A549 (cell line): Measurements from ENCODE around the gene DNAJC15. TPM values are rescaled to one million over a fixed set of nuclear protein-coding genes. Genes with fewer than 3 reads are reported as not detected.

ENCODE experiments used
- ATAC-seq, 2 experiments: fragments of 200-7000 bp in 1 of 2; fragments of >200 bp in 1 of 2; cut with Nextera tagmentation in 1 of 2; cut with Tn5 transposase in 1 of 2; 3 replicates each; pipeline versions ENCODE4 v1.8.0 to v1.9.1; 2018 to 2020; ENCODE audit warnings: mild to moderate bottlenecking in 1 of 2, moderate library complexity in 1 of 2
- CTCF ChIA-PET: fragments of 300-600 bp; sonication (Branson Sonifier 250); formaldehyde crosslinking; extraction: SDS; loops from one replicate; lab custom pipeline; 2021; ENCODE audit warnings: antibody characterized with exemption, inconsistent platforms; lab: Yijun Ruan, JAX
- POLR2A ChIA-PET: fragments of 350-600 bp; formaldehyde crosslinking; extraction: SDS; loops from one replicate; lab custom pipeline; 2021; ENCODE audit warnings: antibody characterized with exemption, inconsistent platforms; lab: Yijun Ruan, JAX
- DNase-seq, 2 experiments: peaks; one replicate each; pipeline versions ENCODE4 v3.0.0 to v3.0.0-alpha.2; 2011 to 2016; ENCODE audit warnings: low read depth in 1 of 2, low spot score in 1 of 2
- FAIRE-seq: peaks from 2 replicates; lab custom pipeline; 2011; peaks lifted over from hg19 to GRCh38; lab: Jason Lieb, UNC
- H3K27ac ChIP-seq, 2 experiments: fragments of >200 bp; sonication (Bioruptor Twin); formaldehyde crosslinking; 3 replicates each; pipeline ENCODE4 v1.5.1; 2016 to 2017
- H3K4me1 ChIP-seq: fragments of >200 bp; sonication (Bioruptor Twin); formaldehyde crosslinking; 3 replicates; pipeline ENCODE4 v1.6.1; 2016
- H3K4me2 ChIP-seq: fragments of >200 bp; sonication (Bioruptor Twin); formaldehyde crosslinking; 3 replicates; pipeline ENCODE4 v1.6.1; 2016
- H3K4me3 ChIP-seq: fragments of >200 bp; sonication (Bioruptor Twin); formaldehyde crosslinking; 3 replicates; pipeline ENCODE4 v1.5.1; 2016
- H3K9me3 ChIP-seq: fragments of >200 bp; sonication (Bioruptor Twin); formaldehyde crosslinking; 3 replicates; pipeline ENCODE4 v1.6.1; 2016
- BCL3 ChIP-seq: fragments of >200 bp; sonication (Bioruptor Twin); formaldehyde crosslinking; IDR thresholded peaks from 3 replicates; pipeline ENCODE4 v1.6.1; 2016
- CBX2 ChIP-seq: fragments of 200-600 bp; sonication (generic); IDR thresholded peaks from 2 replicates; pipeline ENCODE4 v1.6.1; 2016; ENCODE audit warnings: low read depth, mild to moderate bottlenecking, borderline replicate concordance
- CEBPB ChIP-seq, 2 experiments: fragments of >200 bp in 1 of 2; sonication (Bioruptor Twin) in 1 of 2; formaldehyde crosslinking in 1 of 2; IDR thresholded peaks; 2 replicates each; pipeline ENCODE4 v1.6.1; 2012 to 2016
- CHD4 ChIP-seq: fragments of 200-600 bp; sonication (generic); IDR thresholded peaks from 2 replicates; pipeline ENCODE4 v1.6.1; 2016; ENCODE audit warnings: antibody characterized with exemption, mild to moderate bottlenecking, borderline replicate concordance
- EP300 ChIP-seq, 2 experiments: fragments of >200 bp; sonication (Bioruptor Twin); formaldehyde crosslinking; IDR thresholded peaks; 2 replicates in 1 of 2; 3 replicates in 1 of 2; pipeline ENCODE4 v1.6.1; 2016 to 2017
- ESRRA ChIP-seq: fragments of 150-350 bp; IDR thresholded peaks from 2 replicates; pipeline ENCODE4 v1.6.1; 2014; ENCODE audit warnings: mild to moderate bottlenecking, low read length, borderline replicate concordance
- FOSL2 ChIP-seq, 2 experiments: fragments of 450-650 bp in 1 of 2; fragments of >200 bp in 1 of 2; sonication (Bioruptor Twin) in 1 of 2; formaldehyde crosslinking; IDR thresholded peaks; 2 replicates each; pipeline versions ENCODE4 v1.5.0 to v1.6.1; 2016 to 2020; ENCODE audit warnings: mild to moderate bottlenecking in 1 of 2, moderate library complexity in 1 of 2
- HDAC2 ChIP-seq: fragments of 200-600 bp; sonication (generic); IDR thresholded peaks from 2 replicates; pipeline ENCODE4 v1.6.1; 2016
- HES2 ChIP-seq: fragments of >200 bp; sonication (Bioruptor Twin); formaldehyde crosslinking; IDR thresholded peaks from 2 replicates; pipeline ENCODE4 v1.6.1; 2016
- HEYL ChIP-seq: fragments of 250-450 bp; sonication (Bioruptor Pico); IDR thresholded peaks from 2 replicates; pipeline ENCODE4 v1.8.0; 2021; ENCODE audit warnings: mild to moderate bottlenecking, moderate library complexity
- JUNB ChIP-seq: fragments of >200 bp; sonication (Bioruptor Twin); formaldehyde crosslinking; IDR thresholded peaks from 2 replicates; pipeline ENCODE4 v1.6.1; 2016
- MAX ChIP-seq: IDR thresholded peaks from 2 replicates; pipeline ENCODE4 v1.6.1; 2012
- NFE2L2 ChIP-seq: fragments of 150-350 bp; conservative IDR thresholded peaks from 2 replicates; pipeline ENCODE4 v1.6.1; 2014; ENCODE audit warnings: low read length
- NPAS2 ChIP-seq: fragments of 250-450 bp; sonication (Bioruptor Pico); IDR thresholded peaks from 2 replicates; pipeline ENCODE4 v1.8.0; 2022; ENCODE audit warnings: mild to moderate bottlenecking, moderate library complexity, borderline replicate concordance
- NR3C1 ChIP-seq: fragments of >200 bp; sonication (Bioruptor Twin); formaldehyde crosslinking; IDR thresholded peaks from 3 replicates; pipeline ENCODE4 v1.6.1; 2017
- POLR2AphosphoS2 ChIP-seq: conservative IDR thresholded peaks from 2 replicates; pipeline ENCODE4 v1.6.1; 2012; ENCODE audit warnings: low read length, improper control_type of control experiment, inconsistent platforms
- RAD21 ChIP-seq, 2 experiments: fragments of >200 bp in 1 of 2; sonication (Bioruptor Twin) in 1 of 2; formaldehyde crosslinking in 1 of 2; IDR thresholded peaks in 1 of 2; conservative IDR thresholded peaks in 1 of 2; 2 replicates in 1 of 2; 3 replicates in 1 of 2; pipeline ENCODE4 v1.6.1; 2012 to 2018; ENCODE audit warnings: inconsistent platforms in 1 of 2
- RFX5 ChIP-seq: fragments of 450-650 bp; IDR thresholded peaks from 2 replicates; pipeline ENCODE4 v1.7.1; 2014; ENCODE audit warnings: antibody characterized with exemption, mild to moderate bottlenecking, moderate library complexity
- SMC3 ChIP-seq: fragments of >200 bp; sonication (Bioruptor Twin); formaldehyde crosslinking; IDR thresholded peaks from 3 replicates; pipeline ENCODE4 v1.6.1; 2018; ENCODE audit warnings: inconsistent platforms
- SREBF2 ChIP-seq: fragments of 450-650 bp; IDR thresholded peaks from 2 replicates; pipeline ENCODE4 v1.6.1; 2014; ENCODE audit warnings: mild to moderate bottlenecking, moderate library complexity
- USF2 ChIP-seq: fragments of 450-650 bp; IDR thresholded peaks from 2 replicates; pipeline ENCODE4 v1.6.1; 2014; ENCODE audit warnings: antibody characterized with exemption
- ZC3H11A ChIP-seq: fragments of 450-650 bp; IDR thresholded peaks from 2 replicates; pipeline ENCODE4 v1.6.1; 2014; ENCODE audit warnings: antibody characterized with exemption, mild to moderate bottlenecking
- WGBS: methylation state at CpG from one replicate; pipeline ENCODE4 v1.1.6; 2017; ENCODE audit errors: missing lambda C conversion rate; 5-methylcytosine and 5-hydroxymethylcytosine counted together
- polyA plus RNA-seq, 4 experiments: library from polyadenylated mRNA; depleted of rRNA in 3 of 4; stranded (reverse); fragments of >200 nt; fragmentation: RNase III in 1 of 4; extraction: RNeasy Plus Mini Kit Qiagen cat#74134 plus additional on column Dnase treatment in 1 of 4; gene quantifications; 2 replicates in 3 of 4; 3 replicates in 1 of 4; pipeline ENCODE4 v1.2.3, GENCODE V29; 2011 to 2017
- TF ChIP-seq, protein P1 (sequence below): fragments of 150-350 bp; IDR thresholded peaks from 2 replicates; pipeline ENCODE4 v1.6.1; 2014; ENCODE audit warnings: low read depth, mild to moderate bottlenecking, low read length

Gene DNAJC15
- polyA plus RNA-seq, 2 of the 4 experiments (the other 2 are of a cell fraction), result 0.03 to 0.05 TPM

GRCh38 chr13:42994878-42995277 is 28.5 kb upstream of the DNAJC15 start:
- ATAC-seq (no peak), FAIRE-seq (no peak), DNase-seq (no peak)
- Histone ChIP-seq H3K9me3 (no peaks in the 10 kb centered on the region), H3K4me3 (no peak overlapping the region), H3K4me2 (no peak overlapping the region), H3K27ac (peak overlapping the region; percentile 43 to 48; a peak in 2 of 6 replicates), H3K4me1 (peaks cover 18% of the 10 kb centered on the region)
- 85% methylated on average over 1 of the region's 1 CpG for WGBS
- ChIA-PET POLR2A (no interaction called here), CTCF (no interaction called here)
- TF ChIP-seq NR3C1 (no peak), NFE2L2 (no peak), FOSL2 (IDR thresholded peaks at IDR 0.05) (no peak), FOSL2 (CRISPR knock-in tag; IDR thresholded peaks at IDR 0.05) (no peak), BCL3 (no peak), SREBF2 (no peak)

DNA sequence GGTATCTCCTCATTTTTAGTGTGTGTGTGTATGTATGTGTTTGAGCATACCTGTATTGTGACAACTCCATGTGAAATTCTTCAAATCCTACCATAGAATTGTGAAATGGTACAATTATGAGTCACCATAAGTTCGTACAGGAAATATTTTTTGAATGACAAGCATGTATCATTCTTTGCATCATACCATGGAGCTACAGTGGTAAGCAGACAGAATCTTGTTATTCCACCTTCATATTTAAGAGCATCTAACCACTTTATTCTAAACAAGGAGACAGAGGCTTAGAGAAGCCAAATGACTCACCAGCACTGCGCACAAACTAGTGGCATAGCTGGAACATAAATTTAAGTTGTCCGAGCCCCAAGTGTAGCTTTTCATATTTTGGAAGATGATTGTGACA is 26.8 kb upstream of the DNAJC15 start:
- ATAC-seq (peak; percentile 60 to 78; a peak in 5 of 6 replicates), DNase-seq (peak; percentile 30 to 50), FAIRE-seq (no peak)
- TF ChIP-seq MAX (no peak), CEBPB (IDR thresholded peaks at IDR 0.05) (peak; percentile 74 to 83), JUNB (peak; percentile 65), HES2 (0 out of 2 replicates have a peak, but pooled peaks have one; percentile 38), ZC3H11A (no peak), FOSL2 (IDR thresholded peaks at IDR 0.05) (peak; percentile 83), FOSL2 (CRISPR knock-in tag; IDR thresholded peaks at IDR 0.05) (peak; percentile 88), EP300 (IDR thresholded peaks at IDR 0.05) (peak in 1 of 2 experiments; percentile 16; a peak in 1 of 5 replicates), POLR2AphosphoS2 (no peak), NFE2L2 (no peak), CBX2 (no peak), USF2 (no peak)
- WGBS, result 52% methylated on average over 3 of the region's 3 CpGs
- H3K9me3 ChIP-seq, result no peaks in the 10 kb centered on the region
- H3K4me3 ChIP-seq, result no peak overlapping the region
- CTCF ChIA-PET, result interaction anchor here (1.4 to 1.6 kb wide), 2 partner anchors 10 to 27 kb away, joined by 3 to 4 read pairs; no protein-coding TSS in a partner anchor
- POLR2A ChIA-PET, result interaction anchor here (0.6 kb wide), 1 partner anchor 118 kb away, joined by 4 read pairs; no protein-coding TSS in a partner anchor
- peaks cover 18% of the 10 kb centered on the region for H3K4me1 ChIP-seq
- H3K4me2 ChIP-seq, result peak overlapping the region; percentile 73
- H3K27ac ChIP-seq, result peak overlapping the region; percentile 76 to 78; a peak in 5 of 6 replicates

DNA sequence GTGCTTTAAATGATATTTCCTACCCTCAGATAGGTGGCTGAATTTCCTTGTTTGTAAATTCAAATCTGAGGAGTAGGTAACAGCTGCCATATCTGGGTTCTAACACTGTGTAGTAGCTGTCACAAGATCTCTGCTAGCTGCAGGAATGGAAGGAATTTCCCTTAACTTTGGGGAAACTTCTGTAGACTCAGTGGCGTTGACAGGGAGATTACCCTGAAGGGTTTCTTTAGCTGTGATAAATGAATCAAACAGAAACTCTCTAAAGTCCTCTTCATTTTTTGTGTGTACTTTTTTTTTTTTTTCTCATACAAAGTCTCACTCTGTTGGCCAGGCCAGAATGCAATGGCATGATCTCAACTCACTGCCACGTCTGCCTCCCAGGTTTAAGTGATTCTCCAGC is 26.0 kb upstream of the DNAJC15 start:
- Histone ChIP-seq H3K9me3 (no peaks in the 10 kb centered on the region), H3K4me3 (no peak overlapping the region), H3K4me1 (peaks cover 18% of the 10 kb centered on the region), H3K27ac (peak overlapping the region; percentile 76 to 78; a peak in 5 of 6 replicates), H3K4me2 (peak overlapping the region; percentile 73; the same call in 2 of the 3 replicates)
- ATAC-seq, result no peak
- ChIA-PET CTCF (interaction anchor here (1.4 to 1.6 kb wide), 2 partner anchors 10 to 28 kb away, joined by 3 to 4 read pairs; no protein-coding TSS in a partner anchor), POLR2A (no interaction called here)
- DNase-seq, result no peak
- TF ChIP-seq NPAS2 (no peak), CHD4 (no peak), CBX2 (no peak), SMC3 (no peak), HEYL (no peak), SREBF2 (no peak), HDAC2 (no peak), RFX5 (no peak), CEBPB (IDR thresholded peaks at IDR 0.05) (no peak), ESRRA (no peak), RAD21 (conservative IDR thresholded peaks at IDR 0.05 in 1 of 2, IDR thresholded peaks at IDR 0.05 in 1 of 2) (no peak)
- TF ChIP-seq, protein P1, sequence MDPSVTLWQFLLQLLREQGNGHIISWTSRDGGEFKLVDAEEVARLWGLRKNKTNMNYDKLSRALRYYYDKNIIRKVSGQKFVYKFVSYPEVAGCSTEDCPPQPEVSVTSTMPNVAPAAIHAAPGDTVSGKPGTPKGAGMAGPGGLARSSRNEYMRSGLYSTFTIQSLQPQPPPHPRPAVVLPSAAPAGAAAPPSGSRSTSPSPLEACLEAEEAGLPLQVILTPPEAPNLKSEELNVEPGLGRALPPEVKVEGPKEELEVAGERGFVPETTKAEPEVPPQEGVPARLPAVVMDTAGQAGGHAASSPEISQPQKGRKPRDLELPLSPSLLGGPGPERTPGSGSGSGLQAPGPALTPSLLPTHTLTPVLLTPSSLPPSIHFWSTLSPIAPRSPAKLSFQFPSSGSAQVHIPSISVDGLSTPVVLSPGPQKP, result no peak
- FAIRE-seq, result no peak
- 78% methylated on average over 2 of the region's 2 CpGs for WGBS
